LNCaP clone FGC (cell line): ENCODE measurements around the gene OR10A6.

Experiments
- DNase-seq: peaks from one replicate; pipeline ENCODE4 v3.0.0-alpha.2; 2011; ENCODE audit warnings: low read depth
- H3K4me3 ChIP-seq: 2 replicates; pipeline ENCODE4 v1.5.1; 2011; ENCODE audit warnings: mild to moderate bottlenecking, low read depth, low read length, control low read depth
- TF ChIP-seq, protein P1 (sequence below): IDR thresholded peaks from 2 replicates; pipeline ENCODE4 v1.5.1; 2012; ENCODE audit warnings: mild to moderate bottlenecking; ENCODE audit not compliant: control insufficient read depth, insufficient read depth; ENCODE audit errors: extremely low read depth

The OR10A6 gene

DNA sequence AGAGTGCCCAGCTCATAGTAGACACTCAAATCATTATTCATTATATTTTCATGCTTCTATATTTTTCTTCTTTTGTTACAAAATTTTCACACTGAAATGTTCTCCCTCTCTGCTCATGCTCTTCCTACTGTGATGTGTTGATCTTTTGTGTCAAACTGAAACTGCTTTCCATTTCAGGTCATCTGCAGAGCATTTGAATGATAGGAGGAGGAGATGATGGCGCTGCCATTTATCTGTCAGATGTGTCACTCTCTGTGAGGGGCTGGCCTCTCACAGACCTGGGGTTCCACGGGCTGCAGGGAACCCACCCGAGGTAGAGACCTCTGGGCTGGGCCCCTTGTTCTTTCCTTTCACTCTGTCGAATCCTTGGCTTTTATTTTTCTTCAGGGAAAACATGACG lies 41.1 kb downstream of the OR10A6 start:
- H3K4me3 ChIP-seq = no peak overlapping the region

DNA sequence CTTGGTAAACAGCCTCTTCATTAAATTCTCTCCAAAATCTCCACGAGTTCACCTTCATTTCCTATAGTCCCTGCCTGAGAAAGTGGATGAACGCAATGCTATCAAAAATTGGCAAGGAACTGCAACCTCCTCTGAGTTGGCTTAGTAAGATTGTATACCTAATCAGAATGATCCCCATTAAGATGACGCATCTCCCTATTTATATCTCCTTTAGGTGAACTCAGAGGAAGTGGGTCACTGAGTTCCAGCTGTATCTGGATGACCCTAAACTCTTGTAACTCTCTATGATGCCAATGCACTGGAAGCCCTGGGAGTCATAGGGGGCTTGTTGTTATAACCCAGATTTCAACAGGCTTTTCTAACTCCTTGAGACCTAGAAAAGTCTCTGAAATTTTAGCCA lies 48.2 kb downstream of the OR10A6 start:
- no peak for DNase-seq
- TF ChIP-seq, protein P1, sequence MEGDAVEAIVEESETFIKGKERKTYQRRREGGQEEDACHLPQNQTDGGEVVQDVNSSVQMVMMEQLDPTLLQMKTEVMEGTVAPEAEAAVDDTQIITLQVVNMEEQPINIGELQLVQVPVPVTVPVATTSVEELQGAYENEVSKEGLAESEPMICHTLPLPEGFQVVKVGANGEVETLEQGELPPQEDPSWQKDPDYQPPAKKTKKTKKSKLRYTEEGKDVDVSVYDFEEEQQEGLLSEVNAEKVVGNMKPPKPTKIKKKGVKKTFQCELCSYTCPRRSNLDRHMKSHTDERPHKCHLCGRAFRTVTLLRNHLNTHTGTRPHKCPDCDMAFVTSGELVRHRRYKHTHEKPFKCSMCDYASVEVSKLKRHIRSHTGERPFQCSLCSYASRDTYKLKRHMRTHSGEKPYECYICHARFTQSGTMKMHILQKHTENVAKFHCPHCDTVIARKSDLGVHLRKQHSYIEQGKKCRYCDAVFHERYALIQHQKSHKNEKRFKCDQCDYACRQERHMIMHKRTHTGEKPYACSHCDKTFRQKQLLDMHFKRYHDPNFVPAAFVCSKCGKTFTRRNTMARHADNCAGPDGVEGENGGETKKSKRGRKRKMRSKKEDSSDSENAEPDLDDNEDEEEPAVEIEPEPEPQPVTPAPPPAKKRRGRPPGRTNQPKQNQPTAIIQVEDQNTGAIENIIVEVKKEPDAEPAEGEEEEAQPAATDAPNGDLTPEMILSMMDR = no peak

More for the DNA sequence above, 41.1 kb downstream of the OR10A6 start:
- TF ChIP-seq, protein P1 = no peak
- DNase-seq = no peak

More for the DNA sequence above, 48.2 kb downstream of the OR10A6 start:
- no peak overlapping the region for H3K4me3 ChIP-seq
